Stimulated activated CD4-positive, alpha-beta T cell treated with anti-CD3 and anti-CD28 coated beads, TNF-alpha, amount 100 ng/mL, for 1 hour (primary cell): ENCODE data around the gene CRYBB1.

Source experiments
- DNase-seq, 3 donors: peaks; one replicate each; pipeline ENCODE4 v3.0.0-alpha.2; 2020; ENCODE audit warnings: low read depth in 3 of 3, low spot score in 1 of 3

The CRYBB1 gene

DNA sequence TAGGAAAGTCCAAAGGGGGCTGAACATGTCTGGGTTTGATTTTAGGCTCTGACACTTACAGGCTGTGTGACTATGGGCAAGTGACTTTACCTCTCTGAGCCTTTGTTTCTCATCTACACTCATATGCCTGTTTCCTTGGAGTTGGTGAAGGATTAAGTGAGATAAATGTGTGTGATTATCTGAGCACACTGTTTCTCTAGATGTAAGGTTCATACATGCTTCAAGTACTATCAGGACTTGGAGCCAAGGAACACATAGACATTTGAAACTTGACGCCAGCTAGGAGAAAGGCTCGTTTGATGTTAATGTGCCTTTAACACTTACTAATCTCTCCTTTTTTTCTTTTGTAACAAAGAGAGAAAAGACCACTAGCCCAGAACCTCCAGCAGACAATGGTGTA lies 9.7 kb downstream of the CRYBB1 start:
- DNase-seq = no peak

DNA sequence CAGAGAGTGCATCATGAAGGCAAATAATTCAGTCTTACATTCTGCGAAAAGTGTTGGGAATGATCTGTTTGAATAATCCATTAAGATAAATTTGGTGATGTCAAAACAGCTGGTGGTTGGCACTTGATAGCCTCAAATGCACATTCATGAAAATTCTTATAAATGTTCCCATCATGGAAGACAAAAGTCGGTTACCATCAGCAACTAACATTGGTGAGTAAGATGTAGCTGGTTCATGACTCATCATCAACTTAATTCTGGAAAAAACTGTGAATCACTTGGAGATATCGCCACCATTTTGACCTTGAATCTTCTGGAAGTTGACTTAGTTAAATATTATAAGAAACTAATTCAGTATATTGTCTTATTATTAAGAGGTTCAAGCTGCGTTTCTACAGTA lies 11.2 kb downstream of the CRYBB1 start:
- no peak for DNase-seq

DNA sequence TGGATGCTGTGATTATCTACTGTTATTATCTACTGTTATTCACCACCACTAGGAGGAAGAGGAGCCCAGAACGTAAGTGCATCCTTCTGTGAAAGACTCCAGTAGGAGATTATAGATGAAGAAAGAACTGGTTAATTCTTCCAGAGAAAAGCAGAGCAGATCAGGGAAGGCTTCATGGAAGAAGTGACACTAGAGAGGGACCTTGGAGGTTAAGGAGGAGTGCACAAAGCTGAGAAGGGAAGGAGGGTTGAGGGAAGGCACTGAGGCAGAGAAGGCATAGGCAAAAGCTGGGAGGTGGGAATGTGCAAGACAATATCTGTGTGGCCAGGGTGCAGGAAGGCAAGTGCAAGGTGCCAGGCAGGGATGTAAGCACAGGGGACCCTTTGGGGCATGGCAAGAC lies 13.5 kb downstream of the CRYBB1 start:
- DNase-seq = no peak

DNA sequence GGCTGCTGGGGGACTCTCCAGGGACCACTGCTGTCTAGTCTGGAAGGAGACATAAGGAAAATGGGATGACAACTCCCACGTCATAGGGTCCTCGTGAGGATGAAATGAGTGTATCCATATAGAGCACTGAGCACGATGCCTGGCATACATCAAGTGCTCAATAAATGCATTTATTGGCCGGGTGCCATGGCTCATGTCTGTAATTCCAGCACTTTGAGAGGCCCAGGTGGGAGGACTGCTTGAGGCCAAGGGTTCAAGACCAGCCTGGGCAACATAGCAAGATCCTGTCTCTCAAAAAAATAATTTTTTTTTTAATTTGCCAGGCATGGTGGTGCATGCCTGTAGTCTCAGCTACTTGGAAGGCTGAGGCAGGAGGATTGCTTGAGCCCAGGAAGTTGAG lies 15.7 kb downstream of the CRYBB1 start:
- DNase-seq = no peak

DNA sequence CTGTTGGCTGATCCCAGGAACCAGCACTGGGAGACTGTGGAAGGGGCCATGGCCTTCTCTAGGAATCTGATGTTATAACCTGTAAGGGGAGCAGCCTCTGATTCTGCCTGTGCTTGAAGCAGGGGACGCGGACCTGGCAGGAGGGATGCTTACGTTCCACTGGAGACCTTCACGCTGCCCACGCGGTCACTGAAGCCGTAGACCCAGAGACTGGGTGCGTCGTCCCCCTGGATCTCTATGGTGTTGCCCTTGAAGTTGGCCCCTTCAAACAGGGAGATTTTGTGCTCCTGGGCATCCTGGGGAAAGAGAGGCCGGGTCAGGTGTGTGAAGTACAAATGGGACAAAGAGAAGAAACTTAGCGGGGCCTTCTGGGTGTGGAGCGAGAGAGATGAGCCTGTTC lies 16.1 kb downstream of the CRYBB1 start:
- DNase-seq = no peak

DNA sequence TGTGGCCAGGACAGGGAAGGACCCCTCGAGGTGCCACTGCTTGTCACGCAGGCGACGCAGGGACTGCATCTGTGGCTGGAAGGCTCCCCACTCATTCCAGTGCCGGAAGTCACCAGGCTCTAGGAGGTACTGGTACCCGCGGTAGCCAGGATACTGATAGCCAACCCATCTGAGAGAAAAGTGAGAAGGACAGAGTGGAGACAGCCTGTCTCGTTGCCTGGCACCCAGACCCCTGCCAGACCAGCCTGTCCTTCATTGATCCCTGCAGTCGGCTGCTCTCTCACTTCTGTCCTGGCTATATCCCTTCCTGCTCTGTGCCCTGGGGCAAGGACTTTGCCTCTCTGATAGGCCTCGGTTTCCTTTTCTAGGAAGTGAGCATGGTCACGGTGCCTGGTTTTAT lies 18.3 kb downstream of the CRYBB1 start:
- no peak for DNase-seq

DNA sequence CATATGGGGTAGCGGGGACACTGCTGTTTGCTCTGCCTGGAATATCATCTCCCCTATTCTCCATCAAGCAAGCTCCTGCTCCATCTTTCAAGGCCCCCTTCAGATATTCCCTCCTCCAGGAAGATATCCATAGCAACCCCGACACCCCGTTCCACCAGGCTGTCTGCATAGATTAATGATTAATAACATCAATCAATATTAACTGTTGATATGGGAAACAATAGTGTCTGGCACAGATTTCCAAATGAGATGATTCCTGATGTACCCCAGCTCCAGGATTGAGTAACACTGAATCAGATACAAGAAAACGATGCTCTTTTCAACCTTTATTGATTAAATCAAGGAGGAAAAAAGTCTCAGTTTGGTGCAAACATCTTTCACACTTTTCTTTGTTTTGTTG lies 20.3 kb downstream of the CRYBB1 start:
- no peak for DNase-seq

DNA sequence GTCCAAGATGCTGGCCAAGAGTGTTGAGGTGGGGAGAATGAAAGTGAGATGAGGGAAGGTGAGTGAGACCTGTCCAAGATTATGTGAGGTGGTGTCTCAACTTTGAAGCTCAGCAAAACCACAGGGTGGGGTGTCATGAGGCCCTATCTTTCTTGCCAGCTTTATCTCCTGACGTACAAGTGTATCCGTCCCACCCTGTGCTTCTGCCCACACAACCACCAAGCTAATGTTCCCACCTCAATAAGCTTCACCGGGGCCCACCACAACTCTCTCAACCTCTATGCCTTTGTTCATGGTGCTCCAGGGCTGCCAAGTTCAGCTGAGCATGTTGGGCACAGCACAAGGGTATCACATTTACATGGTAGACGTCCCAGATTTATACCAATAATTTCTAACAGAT lies 20.8 kb downstream of the CRYBB1 start:
- no peak for DNase-seq

DNA sequence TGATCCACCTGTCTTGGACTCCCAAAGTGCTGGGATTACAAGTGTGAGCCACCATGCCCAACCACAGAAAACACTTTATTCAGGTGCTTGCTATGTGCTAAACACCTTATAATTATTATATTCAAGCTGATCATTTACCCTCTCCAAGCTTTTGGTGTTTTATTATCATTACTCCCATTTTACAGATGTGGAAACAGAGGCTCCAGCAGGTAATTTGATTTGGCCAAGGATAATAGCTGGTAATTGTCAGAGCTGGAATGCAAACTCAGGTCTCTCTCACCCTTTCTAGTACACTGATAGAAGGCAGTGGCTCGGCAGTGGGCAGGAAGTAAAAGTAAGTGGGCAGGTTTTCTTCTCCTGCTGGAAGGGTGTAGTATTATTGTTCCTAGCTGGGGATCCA lies 24.1 kb downstream of the CRYBB1 start:
- no peak for DNase-seq

DNA sequence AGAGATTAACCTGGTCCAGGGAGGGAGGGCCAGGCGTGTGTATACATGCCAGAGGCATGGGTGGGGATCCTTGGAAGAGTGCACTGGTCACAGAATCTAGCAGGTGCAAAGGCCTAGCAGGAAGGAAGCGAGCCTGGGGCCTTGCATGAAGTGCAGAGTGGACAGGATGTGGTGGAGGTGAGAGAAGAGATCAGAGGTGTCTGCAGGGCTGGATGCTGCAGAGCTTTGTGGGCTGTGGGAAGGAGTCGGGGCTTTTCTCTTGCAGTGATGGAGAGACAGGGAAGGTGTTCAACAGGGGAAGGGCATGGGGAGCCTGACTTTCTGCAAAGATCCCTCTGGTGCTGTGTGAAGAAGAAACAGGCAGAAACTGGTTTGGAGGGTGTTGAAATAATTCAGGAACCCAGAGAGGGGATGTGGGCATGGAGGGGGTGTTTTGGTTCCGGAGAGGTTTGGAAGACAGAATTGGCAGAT lies 25.4 kb downstream of the CRYBB1 start:
- no peak for DNase-seq

DNA sequence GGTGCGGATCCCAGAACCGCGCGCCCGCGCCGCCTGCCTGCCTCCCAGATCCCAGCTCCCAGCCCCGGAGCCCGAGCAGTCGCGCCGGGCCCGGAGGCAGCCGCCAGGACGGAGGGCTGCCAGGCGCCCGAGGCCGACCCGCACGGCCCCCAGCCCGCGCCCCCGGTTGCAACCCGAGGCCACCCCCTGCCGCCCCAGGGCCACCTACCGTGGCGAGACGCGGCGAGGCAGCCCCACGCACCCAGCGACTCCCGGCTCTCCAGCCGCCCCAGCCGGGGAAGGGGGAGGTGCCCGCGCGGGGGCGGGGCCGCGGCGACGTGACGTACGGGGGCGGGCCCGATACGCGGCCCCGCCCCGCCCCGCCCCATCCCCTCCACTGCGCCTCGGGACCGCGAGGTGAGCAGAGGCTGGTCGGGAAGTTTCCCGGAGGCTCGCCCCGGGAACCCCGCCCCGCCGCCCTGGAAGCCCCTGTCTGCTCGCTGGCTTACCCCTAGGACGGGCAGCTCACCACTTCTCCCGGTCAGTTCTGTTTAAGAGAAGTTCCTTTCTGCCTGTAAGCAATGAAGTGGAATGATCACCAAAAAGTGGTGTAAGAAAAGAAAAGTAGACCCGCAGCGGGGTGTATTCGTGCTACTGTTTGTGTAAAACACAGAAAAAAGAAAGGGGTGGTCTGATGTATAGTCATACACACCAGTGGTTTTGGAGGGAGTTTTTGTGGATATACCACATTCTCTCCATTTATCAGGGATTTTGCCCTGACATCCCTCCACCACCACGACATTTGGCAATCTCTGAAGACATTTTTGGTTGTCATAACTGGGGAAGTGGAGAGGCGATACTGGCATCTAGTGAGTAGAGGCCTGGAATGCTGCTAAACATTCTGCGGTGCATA lies 27.7 kb downstream of the CRYBB1 start, which contains the start of gene TPST2:
Gene TPST2, minus strand, starts transcription at position 288 of the 892 bp plus-strand sequence. CDS start 48,502 bp downstream, outside the sequence.
- DNase-seq = peak; percentile 50 to 76 (median 59)

DNA sequence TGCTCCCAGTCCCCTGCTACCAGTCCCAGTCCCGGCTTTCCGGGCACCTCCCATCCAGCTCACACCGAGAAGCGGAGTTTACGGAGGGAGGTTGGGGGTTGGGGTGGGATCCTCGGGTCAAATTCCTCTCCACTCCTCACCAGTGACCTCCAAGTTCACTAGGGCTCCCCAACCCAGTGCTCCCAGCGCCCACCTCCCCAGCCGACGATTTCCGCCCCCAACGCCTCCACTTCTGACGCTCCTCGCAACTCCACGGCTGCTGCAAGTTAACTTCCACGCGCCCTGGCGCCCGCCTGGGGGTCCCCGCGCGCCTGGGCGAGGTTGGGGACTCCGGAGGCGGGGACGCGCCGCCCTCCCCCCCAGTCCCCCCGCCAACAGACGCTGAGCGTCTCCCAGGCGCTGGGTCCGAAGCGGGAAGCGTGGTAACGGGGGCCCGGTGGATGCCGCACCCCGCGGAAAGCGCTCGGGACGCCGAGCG lies 28.4 kb downstream of the CRYBB1 start:
- DNase-seq = peak in 1 of 3 donors; percentile 12

DNA sequence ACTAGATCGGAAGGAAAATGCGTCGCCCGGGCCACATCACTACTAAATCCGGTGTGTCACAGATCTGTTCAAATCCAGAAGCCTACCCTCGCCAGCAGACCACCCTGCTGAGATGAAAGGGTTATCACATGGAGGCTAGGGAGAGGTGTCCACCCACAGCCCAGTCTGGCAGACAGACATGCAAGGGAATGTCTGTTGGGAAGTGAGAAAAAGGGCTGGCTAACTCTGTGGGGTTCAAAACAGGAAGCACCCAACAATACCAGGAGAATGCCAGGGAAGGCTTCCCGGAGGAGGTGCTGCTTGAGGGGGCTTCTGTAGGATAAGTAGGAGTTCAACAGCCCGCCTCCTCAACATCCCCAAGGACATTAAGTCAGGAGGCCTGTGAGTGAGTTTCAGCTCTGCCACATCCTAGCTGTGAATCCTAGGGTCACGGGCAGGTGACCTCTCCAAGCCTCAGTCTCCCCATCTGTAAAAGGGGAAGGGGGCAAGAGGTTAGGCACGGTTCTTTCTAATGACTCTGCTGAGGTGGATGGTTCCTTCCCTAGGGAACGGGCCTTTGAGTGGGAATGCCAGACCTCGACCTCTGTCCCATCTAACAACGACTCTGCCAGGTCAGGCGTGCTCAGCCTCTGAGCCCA lies 29.0 kb downstream of the CRYBB1 start:
- DNase-seq = no peak

DNA sequence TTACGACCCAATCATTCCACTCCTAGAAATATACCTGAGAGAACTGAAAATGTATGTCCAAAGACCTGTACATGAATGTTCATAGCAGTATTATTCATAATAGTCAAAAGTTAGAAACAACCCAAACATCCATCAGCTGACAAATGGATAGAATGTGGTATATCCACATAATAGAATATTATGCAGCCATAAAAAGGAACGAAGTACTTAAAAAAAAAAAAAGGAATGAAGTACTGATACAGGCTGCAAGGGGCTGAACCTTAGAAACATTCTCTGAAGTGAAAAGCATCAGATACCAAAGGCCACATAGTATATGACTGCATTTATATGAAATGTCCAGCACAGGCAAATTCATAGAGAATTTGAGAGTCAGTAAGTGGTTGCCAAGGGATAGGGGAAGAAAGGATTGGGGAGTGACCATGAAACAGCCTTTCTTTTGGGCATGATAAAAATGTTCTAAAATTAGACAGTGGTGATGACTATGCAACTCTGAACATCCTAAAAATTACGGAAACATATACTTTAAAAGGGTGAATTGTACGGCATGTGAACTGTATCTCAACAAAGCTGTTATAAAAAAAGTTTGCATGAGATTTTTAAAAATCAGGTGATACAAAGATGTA lies 29.7 kb downstream of the CRYBB1 start:
- no peak for DNase-seq

DNA sequence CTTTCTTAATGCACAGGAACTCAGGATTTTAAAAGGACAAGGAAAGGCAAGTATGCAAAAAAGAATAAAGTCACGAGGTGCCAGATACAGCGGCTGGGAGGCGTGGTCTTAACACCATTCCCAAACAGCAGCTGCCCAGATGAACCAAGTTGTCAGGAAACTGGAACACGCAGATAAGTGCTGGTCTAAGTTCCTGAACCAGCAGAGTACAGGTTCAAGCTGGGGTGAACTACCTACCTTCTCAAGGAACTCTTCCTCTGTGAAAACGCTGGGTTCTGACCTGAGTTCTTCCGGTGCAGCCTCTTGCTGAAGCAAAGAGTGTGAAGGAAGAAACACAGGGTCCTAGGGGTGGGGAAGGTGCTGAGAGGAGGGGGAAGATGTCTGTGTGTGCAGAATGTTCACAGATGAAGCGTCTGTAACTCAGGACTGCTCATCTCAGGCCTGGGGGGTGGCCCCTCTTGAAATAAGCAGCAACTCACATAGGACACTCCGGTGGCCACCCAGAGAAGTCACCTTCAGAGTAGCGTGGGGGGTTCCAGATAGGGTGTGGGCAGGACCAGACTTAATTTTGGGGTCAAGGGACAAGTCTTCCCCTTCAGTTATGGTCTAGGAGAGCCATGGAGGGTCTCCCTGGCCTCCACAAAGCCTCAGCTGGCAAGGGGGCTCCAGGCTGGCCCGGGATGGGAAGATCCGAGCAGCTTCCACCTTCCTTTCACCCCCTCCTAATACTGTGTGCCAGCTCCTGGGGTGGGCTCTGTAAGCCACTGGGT lies 31.1 kb downstream of the CRYBB1 start:
- no peak for DNase-seq

DNA sequence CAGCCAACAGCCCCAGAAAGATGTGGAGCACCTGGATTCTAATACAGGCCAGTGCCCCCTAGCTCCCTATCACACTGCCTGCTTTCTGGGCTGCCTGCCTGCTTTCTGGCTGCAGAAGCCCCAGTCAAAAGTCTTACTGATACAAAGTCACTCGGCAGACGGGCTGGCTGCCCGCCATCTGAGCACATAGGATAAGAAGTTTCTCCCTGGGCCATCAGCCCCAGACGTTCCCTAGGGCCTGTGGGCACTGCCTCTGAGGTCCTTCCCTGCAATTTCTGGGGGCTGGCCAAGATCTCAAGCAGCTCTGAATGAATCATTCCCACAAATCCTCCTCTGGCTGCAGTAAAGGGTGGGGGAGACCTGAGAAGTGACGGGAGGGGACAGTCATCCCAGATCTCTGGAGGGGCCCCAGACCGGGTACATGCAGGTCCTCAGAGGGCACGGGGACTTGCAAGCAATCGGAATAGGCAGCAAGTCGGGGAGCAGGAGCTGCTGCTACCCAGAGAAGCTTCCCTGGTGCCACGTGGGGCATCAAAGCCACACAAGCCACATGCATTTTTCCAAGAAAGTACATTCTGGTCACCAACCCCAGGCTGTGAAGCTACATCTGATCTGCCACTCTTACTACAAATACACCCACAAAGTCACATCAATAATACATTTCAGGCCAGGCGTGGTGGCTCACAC lies 32.6 kb downstream of the CRYBB1 start:
- no peak for DNase-seq

DNA sequence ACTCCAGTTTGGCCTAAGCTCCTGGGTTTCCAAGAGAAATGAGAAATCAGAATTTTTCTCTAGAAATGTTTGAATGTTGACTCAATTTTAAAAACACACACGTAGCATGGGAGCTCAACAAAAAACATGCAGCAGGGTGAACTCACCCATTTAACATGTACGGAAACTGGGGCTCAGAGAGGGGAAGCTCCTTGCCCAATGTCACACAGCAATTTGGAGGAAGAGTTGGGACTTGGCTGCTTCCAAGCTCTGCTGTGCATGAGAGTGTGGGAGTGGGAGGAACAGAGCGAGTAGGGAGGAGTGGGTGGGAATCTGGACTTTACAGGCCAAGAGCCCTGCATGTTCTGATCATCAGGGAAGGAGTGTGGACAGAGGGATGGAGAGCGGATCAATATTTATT lies 33.8 kb downstream of the CRYBB1 start:
- DNase-seq = no peak

DNA sequence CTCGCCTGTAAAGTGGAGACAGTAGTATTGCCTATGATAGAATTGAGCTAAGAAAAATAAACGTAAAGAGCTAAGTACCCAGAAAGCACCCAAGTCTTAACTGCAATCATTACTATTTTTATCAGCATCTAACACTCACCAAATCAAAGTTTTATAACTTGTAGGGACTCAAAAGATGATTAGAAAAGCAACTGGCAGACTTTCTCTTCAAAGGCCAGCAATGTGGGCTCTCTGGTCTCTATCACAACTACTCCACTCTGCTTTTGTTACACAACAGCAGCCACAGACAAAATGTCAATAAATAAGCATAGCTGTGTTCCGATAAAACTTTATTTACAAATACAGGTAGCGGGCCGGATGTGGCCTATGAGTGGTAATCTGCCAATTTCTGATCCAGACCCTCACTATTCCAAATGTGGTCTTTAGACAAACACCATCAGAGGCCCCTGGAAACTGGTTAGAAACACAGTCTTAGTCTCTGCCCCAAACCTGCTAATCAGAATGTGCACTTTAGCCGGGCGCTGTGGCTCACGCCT lies 36.1 kb downstream of the CRYBB1 start:
- DNase-seq = no peak

DNA sequence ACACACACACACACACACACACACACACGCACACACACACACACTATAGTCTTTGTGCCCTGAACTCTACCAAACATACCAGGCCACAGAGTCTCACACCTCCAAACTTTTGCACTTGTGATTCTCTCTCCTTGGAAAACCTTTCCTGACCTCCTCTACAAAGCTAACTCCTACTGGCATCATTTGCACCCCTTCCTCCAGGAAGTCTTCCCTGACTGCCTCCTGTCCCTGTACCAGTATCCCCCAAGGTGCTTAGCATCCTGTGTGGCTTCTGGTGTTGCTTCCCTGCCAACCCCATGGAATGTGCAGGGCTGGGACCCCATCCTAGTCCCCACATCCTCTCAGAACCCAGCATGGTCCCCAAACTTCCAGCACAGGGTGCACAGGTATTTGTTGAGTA lies 36.8 kb downstream of the CRYBB1 start:
- no peak for DNase-seq

DNA sequence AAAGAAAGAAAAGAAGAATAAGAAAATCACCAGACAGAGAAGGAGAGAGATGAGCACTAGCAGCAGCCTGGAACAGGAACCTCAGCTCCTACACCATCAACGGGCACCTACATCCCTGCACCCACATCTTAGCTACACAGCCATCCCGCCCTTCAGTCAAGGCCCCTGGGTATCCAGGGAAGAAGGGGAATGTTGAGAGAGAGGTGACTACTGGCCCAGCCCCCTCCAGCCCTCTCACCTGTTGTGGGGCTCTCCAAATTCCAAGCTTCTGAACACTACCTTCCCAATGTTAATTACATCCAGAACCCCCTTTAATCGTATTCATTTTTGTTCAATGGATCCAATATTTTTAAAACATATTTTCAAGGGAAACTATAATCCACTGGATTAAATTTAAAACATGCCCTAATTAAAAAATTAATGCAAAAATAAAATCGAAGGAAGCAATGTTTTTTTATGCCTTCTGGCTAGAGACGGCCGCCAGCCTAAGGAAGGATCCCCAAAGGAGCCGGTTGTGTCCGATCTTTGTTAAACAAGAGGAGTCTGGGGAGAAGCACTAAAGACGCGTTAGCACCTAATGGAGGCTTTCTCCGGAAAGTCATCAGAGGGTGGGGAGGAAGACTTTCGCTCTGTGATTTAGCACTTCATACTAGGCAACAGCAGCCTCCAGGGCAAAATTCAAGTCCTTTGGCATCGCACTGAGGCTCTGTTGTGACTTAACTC lies 37.4 kb downstream of the CRYBB1 start:
- DNase-seq = no peak
